ENCODE measurements around the gene PTPRG.

Gene PTPRG

DNA sequence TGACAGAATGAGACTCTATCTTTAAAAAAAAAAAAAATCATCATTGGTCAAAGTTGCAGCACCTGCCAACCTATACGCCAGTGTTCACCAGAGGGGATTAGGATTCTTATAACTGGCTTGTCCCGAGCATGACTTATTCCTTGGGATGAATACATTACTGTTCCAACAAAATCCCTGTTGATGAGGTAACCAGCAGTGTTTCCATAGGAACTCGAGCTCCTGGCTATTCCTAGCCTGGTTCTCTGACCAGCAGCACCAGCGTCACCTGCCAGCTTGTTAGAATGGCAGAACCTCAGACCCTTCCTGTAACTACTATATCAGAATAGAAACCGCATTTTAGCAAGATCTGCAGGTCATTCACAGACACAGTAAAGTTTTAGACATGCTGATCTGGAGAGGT lies 364.4 kb downstream of the PTPRG start:
- Mint-ChIP-seq H3K4me3 (no peak overlapping the region), H3K27ac (no peak overlapping the region), H3K27me3 (peaks cover 0 to 5% of the 10 kb centered on the region in 2 donors), H3K36me3 (no peaks in the 10 kb centered on the region), H3K9me3 (peaks cover 0 to 2% of the 10 kb centered on the region in 2 donors), H3K4me1 (no peaks in the 10 kb centered on the region)
- no peak for DNase-seq
- ATAC-seq (replicated peaks): no peak

DNA sequence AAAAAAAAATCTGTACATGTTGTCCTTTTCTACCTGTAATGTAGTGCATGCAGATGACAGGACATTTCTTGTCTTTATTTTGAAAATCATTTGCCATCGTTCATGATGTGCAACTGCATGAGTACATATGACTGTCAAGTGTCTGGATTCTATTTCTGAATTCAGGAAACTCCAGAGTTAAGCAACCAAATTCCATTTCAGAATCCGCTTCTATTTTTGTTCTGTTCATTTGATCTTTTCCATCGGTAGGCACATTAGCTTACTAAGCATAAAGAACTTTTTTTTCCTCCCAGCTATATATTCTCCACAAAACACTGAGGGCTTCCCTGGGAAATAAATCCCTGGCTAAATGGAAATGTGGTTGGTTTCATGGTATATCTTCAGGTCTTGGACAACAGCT lies 365.6 kb downstream of the PTPRG start:
- Mint-ChIP-seq H3K36me3 (no peaks in the 10 kb centered on the region), H3K9me3 (peaks cover 0 to 4% of the 10 kb centered on the region in 2 donors), H3K27me3 (peaks cover 0 to 5% of the 10 kb centered on the region in 2 donors), H3K27ac (no peak overlapping the region), H3K4me1 (no peaks in the 10 kb centered on the region), H3K4me3 (no peak overlapping the region)
- ATAC-seq (replicated peaks): no peak
- no peak for DNase-seq

DNA sequence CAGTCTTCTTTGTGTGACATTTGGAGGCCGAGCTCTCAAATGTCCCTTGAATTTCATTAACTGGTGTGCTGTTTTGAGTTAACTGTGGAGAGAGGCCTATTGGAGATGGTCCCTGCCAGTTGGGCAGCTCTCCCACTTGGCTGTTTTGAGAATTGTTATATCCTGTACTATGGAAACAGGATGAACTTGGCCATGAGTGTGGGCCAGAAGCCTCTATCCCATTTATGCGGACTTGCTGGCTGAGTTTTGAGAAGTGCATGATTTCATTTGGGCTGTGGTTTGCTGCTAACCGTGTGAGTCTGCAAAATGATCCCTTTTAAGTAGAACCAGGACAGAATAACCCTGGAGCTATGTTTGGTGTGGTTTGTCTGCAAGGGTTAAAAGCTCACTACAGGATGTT lies 366.0 kb downstream of the PTPRG start:
- H3K4me3 Mint-ChIP-seq: no peak overlapping the region
- DNase-seq (no peak), ATAC-seq (replicated peaks) (no peak)
- H3K36me3 Mint-ChIP-seq: no peaks in the 10 kb centered on the region
- no peak overlapping the region for H3K27ac Mint-ChIP-seq
- no peaks in the 10 kb centered on the region for H3K4me1 Mint-ChIP-seq
- peaks cover 0 to 5% of the 10 kb centered on the region in 2 donors for H3K27me3 Mint-ChIP-seq
- H3K9me3 Mint-ChIP-seq: peaks cover 0 to 4% of the 10 kb centered on the region in 2 donors

DNA sequence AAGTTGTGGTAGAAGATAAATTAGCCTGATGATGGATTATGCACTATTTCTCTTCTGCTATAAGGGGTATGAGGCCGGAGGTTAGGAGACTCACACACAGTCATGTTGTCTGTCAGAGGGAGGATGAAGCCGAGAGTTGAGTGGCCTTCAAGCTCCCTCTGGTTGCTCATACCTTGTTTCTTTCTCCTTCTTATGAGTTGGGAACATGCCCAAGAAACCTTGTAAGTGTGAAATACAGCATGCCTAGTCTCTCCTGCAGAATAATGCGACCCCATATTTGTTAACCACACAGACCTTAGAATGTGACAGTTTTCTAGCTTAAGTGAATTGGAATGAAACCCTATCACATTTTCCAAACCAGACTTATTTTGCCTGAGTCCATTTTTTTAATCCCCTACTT lies 366.7 kb downstream of the PTPRG start:
- no peak for ATAC-seq (replicated peaks)
- DNase-seq: no peak
- Mint-ChIP-seq H3K4me1 (no peaks in the 10 kb centered on the region), H3K27ac (no peak overlapping the region), H3K27me3 (peaks cover 0 to 5% of the 10 kb centered on the region in 2 donors), H3K36me3 (no peaks in the 10 kb centered on the region), H3K9me3 (peaks cover 0 to 4% of the 10 kb centered on the region in 2 donors), H3K4me3 (no peak overlapping the region)

DNA sequence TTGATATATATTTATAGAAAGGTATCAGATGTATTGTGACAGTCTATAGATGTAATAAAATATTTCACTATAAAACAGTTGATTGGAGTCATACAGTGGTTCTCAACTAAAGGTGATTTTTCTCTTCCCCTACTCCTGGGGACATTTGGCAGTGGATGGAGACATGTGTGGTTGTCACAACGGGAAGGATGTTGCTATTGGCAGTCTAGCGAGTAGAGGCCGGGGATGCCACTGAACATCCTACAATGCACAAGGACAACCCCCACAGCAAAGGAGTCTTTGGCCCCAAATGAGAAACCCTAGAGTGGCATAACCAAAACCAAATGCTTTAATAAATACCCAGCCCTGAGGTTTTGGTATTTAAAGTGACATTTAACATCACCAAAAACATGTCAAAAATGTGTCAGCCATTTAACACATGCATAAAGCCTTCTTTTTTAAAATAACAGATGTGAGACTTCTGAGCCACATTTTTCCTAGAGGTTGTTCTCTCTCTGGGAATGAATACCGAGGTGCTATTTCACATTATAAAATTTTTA lies 367.5 kb downstream of the PTPRG start:
- H3K27me3 Mint-ChIP-seq: peaks cover 0 to 5% of the 10 kb centered on the region in 2 donors
- H3K9me3 Mint-ChIP-seq: peaks cover 0 to 4% of the 10 kb centered on the region in 2 donors
- no peak overlapping the region for H3K27ac Mint-ChIP-seq
- ATAC-seq (replicated peaks): no peak
- no peaks in the 10 kb centered on the region for H3K36me3 Mint-ChIP-seq
- DNase-seq: no peak
- no peak overlapping the region for H3K4me3 Mint-ChIP-seq
- no peaks in the 10 kb centered on the region for H3K4me1 Mint-ChIP-seq

DNA sequence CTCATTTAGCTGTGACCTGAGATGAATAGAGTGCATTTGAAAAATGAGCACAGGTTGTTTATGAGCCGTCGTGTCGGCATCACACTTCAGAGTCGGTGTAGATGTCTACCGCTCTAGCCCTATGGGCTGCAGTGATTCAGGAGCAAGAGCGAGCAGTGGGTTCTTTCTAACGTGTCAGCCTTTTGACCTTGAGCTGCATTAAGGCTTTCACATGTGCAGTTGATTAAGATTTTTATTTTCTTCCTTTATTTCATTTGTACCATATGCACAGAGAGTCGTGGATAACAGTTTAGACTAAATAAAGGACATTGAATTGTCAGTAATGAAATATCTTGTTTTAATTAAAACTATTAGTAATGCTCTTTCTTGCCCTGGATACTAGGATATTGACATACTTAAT lies 368.2 kb downstream of the PTPRG start:
- DNase-seq: no peak
- no peak overlapping the region for H3K27ac Mint-ChIP-seq
- H3K4me1 Mint-ChIP-seq: no peaks in the 10 kb centered on the region
- ATAC-seq (replicated peaks): no peak
- H3K27me3 Mint-ChIP-seq: peaks cover 0 to 5% of the 10 kb centered on the region in 2 donors
- H3K36me3 Mint-ChIP-seq: no peaks in the 10 kb centered on the region
- peaks cover 0 to 4% of the 10 kb centered on the region in 2 donors for H3K9me3 Mint-ChIP-seq
- no peak overlapping the region for H3K4me3 Mint-ChIP-seq

DNA sequence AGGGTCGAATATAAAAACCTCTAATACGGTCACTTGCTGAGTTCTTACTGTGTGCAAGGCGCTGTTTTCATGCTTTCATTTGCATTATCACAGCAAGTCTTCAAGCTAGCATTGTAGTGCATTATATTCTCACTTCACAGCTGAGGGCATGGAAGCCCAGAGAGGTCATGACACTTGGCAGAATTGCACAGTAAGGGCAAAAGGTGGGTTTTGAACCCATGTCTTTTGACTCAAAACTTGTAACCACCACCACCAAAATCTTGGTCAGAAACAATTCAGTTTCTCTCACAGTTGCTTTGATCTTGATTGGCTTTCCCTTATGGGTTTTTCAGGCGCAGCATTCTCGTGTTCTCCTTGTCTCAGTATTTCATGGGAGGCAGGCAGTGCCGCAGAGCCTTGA lies 371.1 kb downstream of the PTPRG start:
- Mint-ChIP-seq H3K9me3 (peaks cover 5 to 7% of the 10 kb centered on the region in 2 donors), H3K4me1 (no peaks in the 10 kb centered on the region), H3K27ac (no peak overlapping the region), H3K27me3 (peaks cover 4 to 12% of the 10 kb centered on the region in 2 donors), H3K36me3 (no peaks in the 10 kb centered on the region), H3K4me3 (no peak overlapping the region)
- ATAC-seq (replicated peaks): no peak
- no peak for DNase-seq

DNA sequence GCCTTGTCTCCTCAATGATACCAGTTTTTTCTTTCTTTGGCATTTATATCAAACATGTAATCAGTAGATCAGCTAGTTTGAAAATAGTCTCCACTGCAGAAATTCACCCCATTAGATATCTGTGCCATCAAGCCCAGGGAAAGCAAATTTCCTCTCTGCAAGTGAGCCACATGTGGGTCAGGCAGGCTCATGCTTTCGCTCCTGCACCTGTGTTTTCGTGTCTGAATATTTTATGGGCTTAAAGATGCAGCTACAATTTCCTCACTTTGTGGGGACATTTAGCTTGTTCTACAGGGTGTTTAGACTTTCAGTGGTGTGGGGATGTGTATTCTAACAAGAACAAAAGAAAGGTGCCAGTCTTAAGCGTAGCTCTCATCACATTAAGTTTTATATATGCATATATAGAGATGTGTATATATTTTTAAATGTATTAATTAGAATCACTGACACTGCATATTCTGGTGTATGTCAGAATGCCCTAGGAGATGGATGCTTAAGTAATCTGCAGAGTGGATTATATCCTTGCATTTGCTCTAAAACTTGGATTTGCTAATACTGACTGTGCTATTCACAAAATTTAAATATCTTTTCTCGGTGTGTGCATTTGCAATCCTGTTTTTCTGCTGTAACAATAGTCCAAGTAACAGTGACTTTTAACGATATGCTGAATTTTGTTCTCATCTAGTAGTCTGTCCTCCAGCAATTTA lies 372.6 kb downstream of the PTPRG start:
- no peak overlapping the region for H3K4me3 Mint-ChIP-seq
- DNase-seq (no peak), ATAC-seq (replicated peaks) (no peak)
- H3K27ac Mint-ChIP-seq: no peak overlapping the region
- H3K36me3 Mint-ChIP-seq: no peaks in the 10 kb centered on the region
- H3K27me3 Mint-ChIP-seq: peaks cover 4 to 7% of the 10 kb centered on the region in 2 donors
- no peaks in the 10 kb centered on the region for H3K4me1 Mint-ChIP-seq
- H3K9me3 Mint-ChIP-seq: peaks cover 5 to 7% of the 10 kb centered on the region in 2 donors

DNA sequence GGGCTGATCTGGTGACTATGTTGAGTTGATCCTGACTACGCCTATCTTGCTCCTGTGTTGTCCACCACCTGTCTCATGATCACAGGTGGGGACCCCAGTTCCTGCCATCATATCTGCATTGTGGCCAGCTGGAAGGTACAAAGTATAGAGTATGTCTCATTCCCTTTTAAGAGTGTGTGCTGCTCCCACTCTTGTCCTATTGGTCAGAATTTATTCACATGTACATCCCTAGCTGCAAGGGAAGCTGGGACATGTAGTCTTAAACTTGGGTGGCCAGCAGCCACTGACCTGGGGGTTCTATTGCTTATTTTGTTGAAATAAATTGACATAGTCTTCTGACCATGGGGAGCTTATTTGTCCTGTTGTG lies 373.1 kb downstream of the PTPRG start:
- Mint-ChIP-seq H3K4me1 (no peaks in the 10 kb centered on the region), H3K27ac (no peak overlapping the region), H3K9me3 (peaks cover 5 to 7% of the 10 kb centered on the region in 2 donors), H3K4me3 (no peak overlapping the region), H3K36me3 (no peaks in the 10 kb centered on the region), H3K27me3 (peaks cover 4 to 7% of the 10 kb centered on the region in 2 donors)
- no peak for ATAC-seq (replicated peaks)
- DNase-seq: no peak

DNA sequence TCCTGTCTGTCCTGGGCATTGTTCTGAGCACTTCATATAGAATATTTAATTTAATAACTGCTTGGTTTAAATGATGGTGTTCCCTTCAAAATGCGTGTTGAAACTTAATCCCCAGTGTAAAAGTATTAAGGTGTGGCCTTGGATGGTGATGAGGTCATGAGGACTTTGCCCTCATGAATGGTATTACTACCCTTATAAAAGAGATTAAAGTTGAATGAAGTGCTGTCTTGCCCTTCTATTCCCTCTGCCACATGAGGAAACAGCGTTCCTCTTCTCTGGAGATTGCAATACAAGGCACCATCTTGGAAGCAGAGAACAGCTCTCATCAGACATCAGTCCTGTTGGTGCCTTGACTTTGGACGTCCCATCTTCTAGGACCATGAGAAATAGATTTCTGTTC lies 374.4 kb downstream of the PTPRG start:
- H3K36me3 Mint-ChIP-seq: no peaks in the 10 kb centered on the region
- ATAC-seq (replicated peaks): no peak
- H3K9me3 Mint-ChIP-seq: peaks cover 5% of the 10 kb centered on the region in 2 donors
- H3K27me3 Mint-ChIP-seq: peaks cover 4 to 7% of the 10 kb centered on the region in 2 donors
- H3K4me1 Mint-ChIP-seq: no peaks in the 10 kb centered on the region
- no peak for DNase-seq
- H3K27ac Mint-ChIP-seq: no peak overlapping the region
- H3K4me3 Mint-ChIP-seq: no peak overlapping the region

DNA sequence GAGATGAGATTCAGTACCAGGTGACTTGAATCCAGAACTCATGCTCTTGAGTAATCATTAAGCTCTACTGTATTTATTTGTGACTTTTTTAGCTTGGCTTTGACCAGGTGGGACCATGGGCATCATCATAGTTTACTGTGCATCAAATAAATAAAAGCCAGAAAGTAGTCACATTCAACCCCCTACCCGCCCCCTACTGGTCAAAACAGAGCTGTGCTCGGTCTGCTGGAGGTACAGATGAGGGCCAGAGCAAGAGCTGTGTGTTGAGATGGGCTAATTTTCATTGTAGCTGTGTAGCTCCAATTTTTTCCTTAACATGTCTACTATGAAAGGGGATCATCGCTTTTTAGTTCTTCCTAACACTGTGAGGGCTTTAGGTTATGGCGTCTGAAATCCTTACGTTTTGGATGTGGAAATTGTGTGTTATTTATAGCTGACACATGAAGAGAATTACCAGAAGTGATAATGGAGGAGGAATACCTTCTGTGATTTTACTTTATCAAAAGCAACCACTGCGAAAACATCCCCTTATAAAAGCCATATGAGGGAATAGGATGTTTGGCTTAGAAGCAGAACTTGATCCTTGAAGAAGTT lies 375.1 kb downstream of the PTPRG start:
- H3K27me3 Mint-ChIP-seq: peaks cover 4 to 7% of the 10 kb centered on the region in 2 donors
- no peak overlapping the region for H3K4me3 Mint-ChIP-seq
- H3K36me3 Mint-ChIP-seq: no peaks in the 10 kb centered on the region
- ATAC-seq (replicated peaks) (peak; percentile 59 to 63), DNase-seq (no peak)
- H3K9me3 Mint-ChIP-seq: peaks cover 3 to 5% of the 10 kb centered on the region in 2 donors
- H3K4me1 Mint-ChIP-seq: no peaks in the 10 kb centered on the region
- H3K27ac Mint-ChIP-seq: no peak overlapping the region

DNA sequence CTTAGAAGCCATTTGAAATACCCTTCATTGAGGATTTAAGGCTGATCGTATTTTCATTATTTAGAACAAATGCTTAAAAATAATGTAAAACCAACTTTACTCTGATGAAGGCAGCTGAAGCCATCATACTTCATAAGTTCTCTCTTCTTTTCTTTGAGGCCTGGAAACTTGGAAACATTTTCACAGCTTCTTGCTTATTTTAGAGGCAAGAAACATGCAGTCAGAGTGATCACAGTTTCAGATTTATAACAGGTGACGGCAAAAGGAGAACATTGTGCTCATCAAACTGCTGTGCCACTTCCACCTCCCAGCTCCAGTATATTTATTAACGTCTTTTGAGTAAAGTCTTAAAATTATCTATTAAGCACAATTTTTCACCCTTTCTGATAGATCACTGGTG lies 376.1 kb downstream of the PTPRG start:
- peaks cover 3 to 5% of the 10 kb centered on the region in 2 donors for H3K9me3 Mint-ChIP-seq
- H3K36me3 Mint-ChIP-seq: no peaks in the 10 kb centered on the region
- H3K27me3 Mint-ChIP-seq: peaks cover 4 to 7% of the 10 kb centered on the region in 2 donors
- DNase-seq: no peak
- no peak for ATAC-seq (replicated peaks)
- no peak overlapping the region for H3K4me3 Mint-ChIP-seq
- no peaks in the 10 kb centered on the region for H3K4me1 Mint-ChIP-seq
- H3K27ac Mint-ChIP-seq: no peak overlapping the region

DNA sequence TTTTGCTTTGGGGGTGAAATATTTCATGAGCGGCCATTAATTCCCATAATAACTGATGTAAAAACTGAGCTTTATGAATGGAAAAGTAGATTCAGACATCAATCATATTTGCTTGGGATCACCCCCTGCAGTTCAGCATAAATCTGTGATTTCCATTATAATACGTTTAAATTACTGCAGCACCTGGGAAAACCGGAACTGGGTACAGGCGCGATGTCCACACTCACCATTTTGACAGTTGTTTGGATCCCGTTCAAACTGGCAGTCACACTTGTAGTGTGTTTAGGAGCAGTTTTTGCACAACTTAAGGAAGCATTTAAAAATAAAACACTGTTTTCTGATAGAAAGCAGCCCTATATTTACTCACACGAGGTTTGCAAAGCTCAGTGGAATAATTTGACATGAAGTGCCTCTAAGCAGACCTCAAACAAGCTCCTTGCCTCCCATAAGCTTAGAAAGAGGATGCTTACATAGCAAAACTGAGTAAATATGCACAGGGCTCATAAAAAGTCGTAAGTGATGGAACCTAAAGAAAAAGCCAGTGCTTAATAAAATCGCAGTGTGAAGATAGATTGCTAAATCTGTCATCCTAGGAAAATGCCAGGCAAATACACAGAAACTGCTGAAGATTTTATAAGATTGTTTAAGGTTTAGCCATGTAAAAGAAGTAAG lies 377.6 kb downstream of the PTPRG start:
- no peak overlapping the region for H3K27ac Mint-ChIP-seq
- peaks cover 6 to 8% of the 10 kb centered on the region in 2 donors for H3K9me3 Mint-ChIP-seq
- H3K4me3 Mint-ChIP-seq: no peak overlapping the region
- ATAC-seq (replicated peaks) (no peak), DNase-seq (no peak)
- no peaks in the 10 kb centered on the region for H3K4me1 Mint-ChIP-seq
- peaks cover 4 to 7% of the 10 kb centered on the region in 2 donors for H3K27me3 Mint-ChIP-seq
- H3K36me3 Mint-ChIP-seq: no peaks in the 10 kb centered on the region

DNA sequence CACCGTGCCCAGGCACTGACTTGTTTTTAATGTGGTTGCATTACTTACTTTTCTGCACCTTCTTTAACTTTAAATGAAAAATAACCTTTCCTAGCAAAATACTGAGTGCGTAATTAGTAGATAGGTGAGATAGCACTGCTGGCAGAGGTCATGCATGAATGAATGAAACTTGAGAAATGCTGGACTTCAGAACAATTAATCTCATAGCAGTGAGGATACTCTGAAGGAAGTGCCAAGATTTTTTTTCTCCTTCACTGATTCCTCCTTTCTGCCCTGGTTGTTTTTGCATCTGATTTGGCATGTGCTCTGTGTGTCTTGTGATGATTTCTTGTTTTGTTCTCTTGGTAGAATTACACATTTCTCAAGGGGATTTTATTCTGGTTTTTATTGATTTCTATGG lies 378.9 kb downstream of the PTPRG start:
- no peak for DNase-seq

DNA sequence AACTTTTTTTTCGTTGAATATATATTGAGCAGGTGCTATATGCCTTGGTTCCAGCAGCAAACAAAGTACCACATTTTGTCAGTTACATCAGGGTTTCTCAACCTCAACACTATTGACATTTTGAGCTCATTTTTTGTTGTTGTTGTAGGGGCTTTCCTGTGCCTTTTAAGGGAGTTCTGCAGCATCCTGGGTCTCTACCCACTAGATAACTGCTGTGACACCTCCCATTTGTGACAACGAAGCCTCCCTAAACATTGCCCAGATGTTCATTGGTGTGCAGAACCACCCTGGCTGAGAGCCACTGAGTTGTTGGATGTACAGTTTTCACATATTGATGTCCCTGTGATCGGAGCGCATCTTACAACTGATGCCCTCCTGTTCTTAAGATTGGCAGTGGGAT lies 382.6 kb downstream of the PTPRG start:
- Mint-ChIP-seq H3K4me1 (no peaks in the 10 kb centered on the region), H3K27me3 (no peaks in the 10 kb centered on the region), H3K4me3 (no peak overlapping the region), H3K36me3 (no peaks in the 10 kb centered on the region), H3K27ac (no peak overlapping the region), H3K9me3 (peaks cover 3 to 4% of the 10 kb centered on the region in 2 donors)
- ATAC-seq (replicated peaks) (no peak), DNase-seq (no peak)

More for the DNA sequence above, 378.9 kb downstream of the PTPRG start:
- H3K36me3 Mint-ChIP-seq: no peaks in the 10 kb centered on the region
- no peak overlapping the region for H3K27ac Mint-ChIP-seq
- ATAC-seq (replicated peaks): no peak
- peaks cover 3 to 4% of the 10 kb centered on the region in 2 donors for H3K9me3 Mint-ChIP-seq
- H3K4me1 Mint-ChIP-seq: no peaks in the 10 kb centered on the region
- H3K27me3 Mint-ChIP-seq: peaks cover under 1% of the 10 kb centered on the region in 2 donors
- no peak overlapping the region for H3K4me3 Mint-ChIP-seq
